ENCODE measurements around the gene TMED10.
"Not testable (repeated sequence)": the region's sequence is repeated elsewhere in the genome, so short reads cannot be mapped to it uniquely, and the experiment has no call there.

TMED10 gene

DNA sequence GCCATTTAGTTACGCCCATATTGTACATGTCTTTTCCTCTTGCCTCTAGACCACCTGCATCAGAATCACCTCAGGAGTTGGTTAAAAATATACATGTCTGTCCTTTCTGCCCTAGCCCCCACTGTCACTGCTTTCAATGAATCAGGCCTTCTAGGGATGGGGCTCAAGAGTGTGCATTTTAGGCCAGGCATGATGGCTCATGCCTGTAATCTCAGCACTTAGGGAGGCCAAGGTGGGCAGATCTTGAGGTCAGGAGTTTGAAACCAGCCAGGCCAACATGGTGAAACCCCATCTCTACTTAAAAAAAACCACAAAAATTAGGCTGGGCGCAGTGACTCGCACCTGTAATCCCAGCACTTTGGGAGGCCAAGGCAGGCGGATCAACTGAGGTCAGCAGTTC lies 13.6 kb upstream of the TMED10 start:
- DNase-seq (ENCODE audit: low read depth) = no peak

DNA sequence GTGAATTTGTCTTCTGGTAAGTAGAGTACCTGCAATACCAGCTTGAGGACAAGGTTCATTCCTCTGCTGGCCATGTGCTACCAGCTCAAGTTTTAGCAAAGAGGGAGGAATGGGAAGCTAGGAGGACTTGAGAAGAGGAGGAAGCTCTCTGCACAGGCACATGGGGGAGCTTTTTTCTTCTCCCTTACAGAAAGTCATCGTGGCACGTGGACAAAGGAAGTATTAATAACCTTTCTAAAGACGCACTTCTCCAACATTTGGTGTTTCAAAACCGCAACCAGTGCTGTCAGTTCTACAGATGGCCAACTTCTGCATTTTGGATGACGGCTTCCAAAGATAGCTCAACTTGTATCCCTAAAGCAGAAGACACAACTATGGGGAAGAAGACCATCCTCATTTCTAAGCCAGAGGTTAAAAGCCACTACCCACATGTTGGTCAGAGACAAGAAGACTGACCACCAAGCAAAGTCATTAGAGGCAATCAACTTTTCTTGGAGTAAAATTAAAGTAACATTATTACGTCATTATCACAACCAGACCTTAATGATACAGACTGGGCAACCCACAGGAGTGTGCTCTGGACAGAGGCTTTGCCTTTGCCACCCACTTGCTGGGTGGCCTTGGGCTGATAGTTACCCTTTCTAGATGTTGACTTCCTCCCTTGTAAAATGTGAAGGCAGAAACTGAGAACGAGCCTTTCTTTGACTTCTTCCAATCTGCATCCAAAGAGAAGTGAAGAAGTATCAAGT lies 12.3 kb upstream of the TMED10 start:
- DNase-seq (ENCODE audit: low read depth) = no peak

DNA sequence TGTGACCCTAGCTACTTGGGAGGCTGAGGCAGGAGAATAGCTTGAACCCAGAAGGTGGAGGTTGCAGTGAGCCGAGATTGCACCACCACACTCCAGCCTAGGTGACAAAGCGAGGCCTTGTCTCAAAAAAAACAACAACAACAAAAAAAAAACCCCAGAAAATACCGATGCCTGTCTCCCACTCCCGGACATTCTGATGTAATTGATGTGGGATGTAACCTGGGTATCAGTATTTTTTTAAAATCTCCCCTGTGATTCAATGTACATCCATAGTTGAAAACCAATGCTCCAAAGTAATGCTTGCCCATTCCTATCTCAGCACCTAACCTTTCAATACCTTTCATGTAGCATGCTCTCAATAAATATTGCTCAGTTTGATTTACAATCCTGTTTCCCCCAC lies 11.7 kb upstream of the TMED10 start:
- no peak for DNase-seq (ENCODE audit: low read depth)

DNA sequence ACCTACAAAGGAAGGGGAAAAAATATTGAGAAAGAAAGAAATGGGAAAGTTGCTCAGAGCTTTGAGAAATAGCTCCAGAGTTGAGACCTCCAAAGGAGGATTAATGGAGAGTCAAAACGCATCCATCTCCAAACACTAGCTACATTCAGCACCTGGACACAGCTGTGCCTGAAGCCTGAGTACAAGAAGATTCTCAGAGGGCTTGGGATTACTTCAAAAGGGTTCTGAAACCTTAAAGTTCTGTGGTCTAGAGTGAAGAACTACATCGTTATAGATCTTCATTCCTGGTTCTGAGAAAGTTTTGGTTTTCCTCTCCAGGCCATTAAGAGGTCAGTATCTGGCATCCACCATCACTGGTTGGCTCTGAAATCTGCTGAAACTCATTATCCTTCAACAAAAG lies 10.5 kb upstream of the TMED10 start:
- DNase-seq (ENCODE audit: low read depth) = no peak

DNA sequence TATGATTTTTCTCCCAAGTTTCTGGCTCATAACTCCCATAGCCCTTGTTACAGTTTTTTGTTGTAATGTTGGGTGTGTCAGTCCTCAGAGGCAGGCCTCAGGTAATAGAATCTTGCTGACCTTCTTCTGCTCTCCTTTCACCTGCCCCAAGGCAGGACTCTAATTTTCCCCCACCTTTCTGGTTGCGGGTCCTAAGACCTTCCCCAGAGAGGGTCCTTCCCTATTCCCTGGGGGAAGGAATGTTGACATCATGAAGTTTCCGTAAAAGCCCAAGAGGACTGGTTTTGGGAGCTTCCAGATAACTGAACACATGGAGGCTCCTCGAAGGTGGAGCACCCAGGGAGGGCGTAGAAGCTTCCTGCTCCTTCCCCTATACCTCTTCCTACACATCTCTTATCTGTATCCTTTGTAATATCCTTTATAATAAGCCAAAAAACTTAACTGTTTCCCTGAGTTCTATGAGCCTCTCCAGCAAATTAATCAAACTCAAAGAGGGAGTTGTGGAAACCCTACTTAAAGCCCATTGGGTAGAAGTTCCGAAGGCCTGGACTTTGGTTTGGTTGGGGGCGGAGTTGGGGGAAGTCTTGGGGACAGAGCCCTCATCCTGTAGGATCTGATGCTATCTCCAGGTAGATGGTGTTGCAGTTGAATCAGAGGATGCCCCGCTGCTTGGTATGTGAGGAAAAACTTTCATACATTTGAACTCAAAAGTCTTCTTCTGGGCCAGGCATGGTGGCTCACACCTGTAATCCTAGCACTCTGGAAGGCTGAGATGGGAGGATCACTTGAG lies 9.0 kb upstream of the TMED10 start:
- DNase-seq (ENCODE audit: low read depth) = no peak

DNA sequence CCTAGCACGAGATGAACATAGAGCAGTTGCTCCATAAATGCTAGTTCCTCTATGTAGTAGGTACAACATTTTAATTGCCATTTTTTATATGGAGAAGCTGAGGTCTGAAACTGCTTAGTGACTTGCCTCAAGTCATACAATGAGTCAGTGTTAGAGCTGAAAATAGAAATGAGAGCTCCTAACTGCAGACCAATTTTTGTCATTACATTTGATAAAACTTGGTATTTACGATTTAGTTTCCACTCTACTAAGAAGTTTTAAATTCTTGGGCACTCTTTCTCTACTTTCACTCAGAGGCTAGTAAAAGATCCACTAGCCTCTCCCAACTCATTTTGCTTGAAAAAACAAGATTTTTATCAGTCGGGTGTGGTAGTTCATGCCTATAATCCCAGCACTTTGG lies 8.1 kb upstream of the TMED10 start:
- DNase-seq (ENCODE audit: low read depth) = no peak

DNA sequence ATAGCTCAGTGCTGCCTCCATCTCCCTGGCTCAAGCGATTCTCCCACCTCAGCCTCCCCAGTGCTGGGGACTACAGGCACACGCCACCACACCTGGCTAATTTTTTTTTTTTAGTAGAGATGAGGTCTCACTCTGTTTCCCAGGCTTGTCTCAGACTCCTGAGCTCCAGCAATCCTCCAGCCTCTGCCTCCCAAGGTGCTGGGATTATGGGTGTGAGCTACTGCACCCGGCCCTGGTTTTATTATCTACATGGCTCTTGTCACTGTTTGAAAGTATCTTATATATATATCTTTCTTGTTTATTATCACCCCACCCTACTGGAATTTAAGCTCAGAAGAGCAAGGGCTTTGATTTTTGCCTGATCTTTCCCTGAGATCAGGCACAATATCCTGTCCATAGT lies 7.6 kb upstream of the TMED10 start:
- no peak for DNase-seq (ENCODE audit: low read depth)

DNA sequence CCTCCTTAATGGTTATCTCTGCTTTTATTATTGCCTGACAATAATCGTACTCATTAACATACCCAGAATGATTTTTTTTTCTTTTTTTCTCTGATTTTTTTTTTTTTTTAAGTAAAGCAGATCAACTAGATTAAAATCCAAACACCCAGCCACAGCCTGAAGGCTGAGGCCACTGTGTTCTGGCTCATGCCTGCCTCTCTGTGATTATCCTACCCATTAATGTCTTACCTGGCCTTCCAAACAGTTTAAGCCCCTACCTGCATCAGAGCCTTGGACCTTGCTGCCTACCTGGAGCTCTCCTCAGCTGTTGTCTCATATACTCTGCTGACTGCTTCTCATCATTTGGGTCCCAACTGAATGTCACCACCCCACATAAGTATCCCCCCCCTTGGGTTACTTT lies 6.8 kb upstream of the TMED10 start:
- no peak for DNase-seq (ENCODE audit: low read depth)

DNA sequence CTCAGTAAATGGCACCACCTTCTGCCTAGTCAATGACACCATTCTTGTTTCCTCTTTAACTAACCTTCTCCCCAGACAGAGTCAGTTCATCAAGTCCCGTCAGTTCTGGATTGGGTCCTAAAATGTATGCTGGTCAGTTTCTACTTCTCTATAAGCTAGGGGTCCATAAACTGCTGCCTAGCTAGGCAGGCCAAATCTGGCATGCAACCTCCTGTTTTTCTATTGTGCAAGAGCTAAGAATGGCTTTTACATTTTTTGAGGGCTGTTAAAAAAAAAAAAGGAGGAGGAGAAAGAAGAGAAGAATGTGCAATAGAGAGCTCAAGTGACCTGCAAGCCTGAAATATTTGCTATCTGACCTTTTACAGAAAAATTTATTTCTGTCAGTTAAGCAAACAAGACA lies 6.4 kb upstream of the TMED10 start:
- DNase-seq (ENCODE audit: low read depth) = no peak

DNA sequence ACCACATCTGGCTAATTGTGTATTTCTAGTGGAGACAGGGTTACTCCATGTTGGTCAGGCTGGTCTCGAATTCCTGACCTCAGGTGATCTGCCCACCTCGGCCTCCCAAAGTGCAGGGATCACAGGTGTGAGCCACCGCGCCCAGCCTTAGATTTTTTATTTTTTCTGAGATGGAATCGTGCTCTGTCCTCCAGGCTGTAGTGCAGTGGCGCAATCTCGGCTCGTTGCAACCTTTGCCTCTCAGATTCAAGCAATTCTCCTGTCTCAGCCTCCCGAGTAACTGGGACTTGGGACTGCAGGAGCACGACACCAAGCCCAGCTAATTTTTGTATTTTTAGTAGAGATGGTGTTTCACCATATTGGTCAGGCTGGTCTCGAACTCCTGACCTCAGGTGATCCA lies 5.8 kb upstream of the TMED10 start:
- DNase-seq (ENCODE audit: low read depth) = not testable (repeated sequence)

DNA sequence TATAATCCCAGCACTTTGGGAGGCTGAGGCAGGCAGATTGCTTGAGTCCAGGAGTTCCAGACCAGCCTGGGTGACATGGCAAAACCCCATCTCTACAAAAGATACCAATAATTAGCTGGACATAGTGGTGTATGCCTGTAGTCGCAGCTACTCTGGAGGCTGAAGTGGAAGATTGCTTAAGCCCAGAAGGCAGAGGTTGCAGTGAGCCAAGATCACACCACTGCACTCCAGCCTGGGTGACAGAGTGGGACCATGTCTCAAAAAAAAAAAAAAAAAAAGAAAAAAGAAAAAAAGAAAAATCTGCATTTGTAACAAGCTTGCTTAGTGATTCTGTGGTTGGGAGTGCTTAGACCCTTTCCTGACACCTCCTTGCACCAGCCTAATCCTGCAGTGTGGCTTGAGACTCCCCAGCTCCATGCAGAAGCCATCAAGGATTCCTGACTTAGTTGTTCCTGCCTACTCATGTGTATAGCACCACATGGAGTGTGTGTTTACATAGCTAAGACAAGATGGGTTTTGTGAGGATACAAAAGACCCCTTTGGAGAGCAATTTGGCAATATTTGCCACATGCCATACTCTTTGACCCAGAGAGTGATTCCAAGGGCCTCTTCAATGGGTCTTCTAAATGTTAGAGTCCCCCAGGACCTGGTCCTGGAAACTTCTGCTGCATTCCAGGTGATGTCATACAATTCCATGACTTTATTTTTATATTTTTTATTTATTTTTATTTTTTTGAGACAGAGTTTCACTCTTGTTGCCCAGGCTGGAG lies 5.1 kb upstream of the TMED10 start:
- no peak for DNase-seq (ENCODE audit: low read depth)

DNA sequence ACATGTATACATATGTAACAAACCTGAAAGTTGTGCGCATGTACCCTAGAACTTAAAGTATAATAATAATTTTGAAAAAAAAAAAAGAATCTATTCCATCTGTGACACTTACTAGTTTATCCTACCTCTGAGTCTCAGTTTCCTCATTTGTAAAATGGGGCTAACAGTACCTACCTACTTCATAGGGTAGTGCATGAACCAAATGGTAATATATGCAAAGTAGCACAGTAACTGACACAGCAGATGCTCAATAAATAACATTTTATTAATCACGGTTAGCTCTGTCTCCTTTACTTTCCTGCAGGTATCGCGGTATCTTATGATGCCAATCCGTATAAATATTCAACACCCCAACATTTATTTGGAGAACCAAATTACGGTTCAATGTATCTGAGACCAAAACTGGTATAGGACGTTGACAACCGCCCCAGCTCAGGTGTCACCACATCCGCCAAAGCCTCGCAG lies 703 bp downstream of the TMED10 start:
- no peak for DNase-seq (ENCODE audit: low read depth)

DNA sequence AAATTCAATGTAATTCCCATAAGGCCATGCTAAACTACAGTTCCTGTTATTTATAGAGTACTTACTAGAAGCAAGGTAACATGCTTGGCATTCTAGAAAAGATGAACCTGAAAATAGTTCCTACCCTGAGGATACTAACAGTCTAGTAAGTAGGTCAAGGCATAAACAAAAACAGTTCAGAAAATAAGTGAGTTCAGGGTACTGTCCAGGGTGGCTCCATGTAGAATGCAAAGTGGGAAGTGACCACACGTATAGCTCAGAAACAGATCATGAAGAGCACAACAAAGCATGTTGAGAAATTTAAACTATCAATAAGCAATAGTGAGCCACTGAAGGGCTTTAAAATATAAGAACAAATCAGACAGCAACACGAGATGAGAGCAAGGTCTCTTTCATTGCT lies 2.3 kb downstream of the TMED10 start:
- DNase-seq (ENCODE audit: low read depth) = no peak

DNA sequence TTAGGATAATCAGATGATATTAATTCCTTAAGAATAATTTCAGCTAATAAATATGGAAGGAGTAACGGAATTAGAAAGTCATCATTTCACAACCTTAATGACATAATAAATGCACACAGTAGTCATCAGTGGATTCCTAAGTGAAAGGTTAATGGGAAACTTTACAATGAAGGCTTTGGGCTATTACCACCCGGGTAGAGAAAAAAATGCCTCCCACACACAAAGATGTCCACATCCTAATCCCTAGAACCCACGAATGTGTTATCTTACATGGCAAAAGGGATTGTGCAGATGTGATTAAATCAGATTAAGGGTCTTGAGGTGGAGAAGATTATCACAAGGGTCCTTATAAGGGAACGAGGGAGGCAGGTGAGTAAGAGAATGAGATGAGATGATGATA lies 5.6 kb downstream of the TMED10 start:
- no peak for DNase-seq (ENCODE audit: low read depth)

DNA sequence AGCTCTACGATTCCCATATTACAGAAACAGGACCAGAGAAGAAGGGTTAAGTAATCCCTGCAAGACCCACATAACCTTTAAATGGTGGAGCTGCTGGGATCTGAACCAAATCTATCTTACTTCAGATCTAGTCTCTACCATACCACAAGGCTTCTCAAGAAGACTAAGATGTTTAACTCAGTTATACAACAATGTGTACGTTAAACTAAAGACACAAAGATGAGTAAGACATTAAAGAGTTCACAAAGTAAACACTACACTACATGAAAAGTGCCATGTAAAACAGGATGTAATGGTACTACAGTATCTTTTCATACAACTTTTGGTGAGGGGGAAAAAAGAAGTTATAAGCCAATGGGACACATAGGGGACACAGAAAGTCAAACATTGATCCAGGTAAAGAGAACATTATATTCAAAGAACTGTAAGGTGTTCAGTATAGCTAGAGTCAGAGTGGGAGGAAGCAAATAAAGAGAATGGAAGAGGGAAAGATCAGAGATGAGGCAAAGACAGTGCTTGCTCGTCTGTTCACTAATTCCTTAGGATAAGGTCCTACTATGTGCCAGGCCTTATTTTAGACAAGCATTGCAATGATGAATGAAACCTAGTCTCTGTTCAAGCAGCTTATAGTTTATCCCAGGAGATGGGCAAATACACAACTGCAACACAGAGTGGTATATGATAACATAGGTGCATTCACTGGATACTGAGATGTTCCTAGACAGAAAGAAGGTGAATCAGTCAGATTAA lies 7.7 kb downstream of the TMED10 start:
- DNase-seq (ENCODE audit: low read depth) = no peak

DNA sequence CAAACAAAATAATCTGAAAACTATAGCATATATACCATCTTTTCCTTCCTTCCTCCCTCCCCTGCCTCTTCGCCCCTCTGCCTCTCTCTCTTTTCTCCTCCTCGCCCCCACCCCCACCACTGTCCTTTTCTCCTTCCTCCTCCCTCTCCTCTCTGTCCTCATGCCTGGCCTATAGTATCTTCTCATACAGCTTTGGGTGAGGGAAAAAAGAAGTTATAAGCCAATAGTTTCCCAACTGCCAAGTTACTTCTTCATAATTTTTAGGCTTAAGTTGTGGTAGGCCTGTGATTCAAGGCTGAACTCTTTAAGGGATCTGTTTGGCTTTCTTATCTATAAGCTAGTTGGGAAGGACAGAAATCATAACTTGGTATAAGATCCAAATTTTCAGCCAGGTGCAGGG lies 9.1 kb downstream of the TMED10 start:
- DNase-seq (ENCODE audit: low read depth) = no peak

DNA sequence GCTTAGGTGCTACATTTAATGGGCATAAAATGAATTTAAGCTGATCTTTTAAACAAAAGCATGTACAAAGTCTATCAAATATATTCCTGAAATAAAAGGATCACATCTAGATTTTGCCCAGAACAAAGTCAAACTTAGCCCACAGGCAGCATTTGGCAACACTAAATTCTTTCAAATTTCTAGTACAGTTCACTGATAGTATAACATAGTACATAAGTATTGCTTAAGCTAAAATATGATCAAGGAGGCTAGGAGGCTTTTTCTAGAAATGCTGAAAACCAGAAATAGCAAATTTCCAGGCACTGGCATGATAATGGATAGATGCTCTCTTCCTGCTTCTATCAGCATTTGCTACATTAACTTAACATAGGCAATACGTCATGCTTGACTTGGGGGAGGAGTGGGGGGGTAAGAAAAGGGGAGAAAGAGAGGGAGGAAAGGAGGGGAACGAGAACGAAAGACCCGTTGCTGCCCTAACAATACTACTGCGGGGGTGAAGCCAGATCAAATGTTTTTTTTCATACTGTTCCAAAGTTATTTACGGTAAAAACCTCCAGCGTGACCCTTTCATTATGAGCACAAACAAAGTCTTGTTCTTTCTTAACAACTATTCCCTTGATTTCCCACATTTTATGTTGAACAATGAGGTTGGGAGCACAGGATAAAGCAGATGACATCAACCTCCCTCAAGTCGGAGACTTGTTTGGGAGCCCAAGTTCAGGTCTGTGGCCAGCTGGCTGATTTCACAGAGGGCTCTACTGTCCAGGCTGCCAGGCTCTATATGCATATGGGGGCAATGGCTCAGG lies 10.6 kb downstream of the TMED10 start:
- no peak for DNase-seq (ENCODE audit: low read depth)

DNA sequence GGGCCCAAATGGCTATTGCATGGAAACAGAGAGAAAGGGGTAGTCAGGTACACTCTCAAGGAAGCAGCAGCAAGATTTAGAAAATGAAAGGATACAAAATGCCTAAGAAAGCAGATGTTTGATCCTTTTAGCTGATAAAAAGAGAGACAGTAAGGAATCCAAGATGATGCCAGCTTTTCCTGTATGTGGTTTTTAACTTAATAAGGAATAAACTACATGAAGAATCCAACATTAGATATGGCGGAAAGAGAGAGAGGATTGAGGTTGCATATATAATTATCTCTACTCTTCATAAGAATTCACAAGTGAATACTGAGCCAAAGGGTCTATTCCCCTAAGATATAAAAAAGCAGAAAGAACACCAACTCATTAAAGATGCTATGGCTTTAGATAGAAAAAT lies 11.6 kb downstream of the TMED10 start:
- DNase-seq (ENCODE audit: low read depth) = no peak

DNA sequence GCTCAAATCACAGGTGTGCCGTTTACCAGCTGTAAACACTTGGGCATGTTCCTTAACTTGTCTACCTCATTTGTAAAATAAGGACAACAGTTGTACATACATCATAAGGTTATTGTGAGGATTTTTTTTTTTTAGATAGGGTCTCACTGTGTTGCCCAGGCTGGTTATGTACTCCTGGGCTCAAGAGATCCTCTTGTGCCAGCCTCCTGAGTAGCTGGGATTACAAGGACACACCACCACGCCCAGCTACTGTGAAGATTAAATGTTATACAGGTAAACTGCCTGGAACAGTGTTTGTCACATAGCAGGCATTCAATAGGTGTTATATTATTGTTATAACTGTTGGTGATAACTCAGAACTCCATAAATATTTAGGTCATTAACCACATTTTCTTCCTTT lies 12.7 kb downstream of the TMED10 start:
- DNase-seq (ENCODE audit: low read depth) = no peak

DNA sequence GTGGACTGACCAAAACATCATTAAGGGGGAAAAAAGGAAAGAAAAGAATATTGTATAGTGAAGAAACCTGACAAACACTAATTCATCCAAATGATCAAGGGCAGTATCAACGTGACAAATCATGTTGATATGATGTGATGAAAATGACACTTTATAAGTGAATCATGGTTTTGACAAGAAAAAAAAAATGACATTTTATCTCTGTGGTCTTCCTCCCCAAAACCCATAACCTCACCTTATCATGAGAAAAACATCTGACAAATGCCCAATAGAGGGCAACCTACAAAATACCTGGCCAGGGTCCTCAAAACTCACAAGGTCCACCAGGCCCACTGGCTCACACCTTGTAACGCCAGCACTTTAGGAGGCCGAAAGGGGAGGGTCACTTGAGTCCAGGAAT lies 13.8 kb downstream of the TMED10 start:
- DNase-seq (ENCODE audit: low read depth) = no peak

Data from activated T-helper 9 cell treated with anti-CD3 and anti-CD28 coated beads, Interleukin-2, amount 50 U/mL, for 16 hours (primary cell).